Stomach (tissue), 9 donors: ENCODE measurements around the gene ARL10. TPM values are rescaled to one million over a fixed set of nuclear protein-coding genes. Genes with fewer than 3 reads are reported as not detected.

Source experiments
- DNase-seq, 2 donors: peaks; one replicate each; pipeline versions ENCODE4 v3.0.0 to v3.0.0-alpha.2; 2013 to 2019
- H3K27ac ChIP-seq, 5 donors: fragments of 200-600 bp in 4 of 5; sonication (generic) in 4 of 5; one replicate each; pipeline ENCODE4 v1.5.1; 2013 to 2019; ENCODE audit warnings: mild to moderate bottlenecking in 1 of 5, moderate library complexity in 1 of 5
- H3K27me3 ChIP-seq, 3 donors: fragments of 200-600 bp; sonication (generic); one replicate each; pipeline ENCODE4 v1.5.1; 2017 to 2019; ENCODE audit warnings: mixed run types in 1 of 3
- H3K36me3 ChIP-seq, 4 donors: fragments of 200-600 bp; sonication (generic); 1 replicate in 3 of 4; 2 replicates in 1 of 4; pipeline ENCODE4 v1.5.1; 2016 to 2019
- H3K4me1 ChIP-seq, 4 donors: fragments of 200-600 bp; sonication (generic); one replicate each; pipeline ENCODE4 v1.5.1; 2016 to 2019
- H3K4me3 ChIP-seq, 4 donors: fragments of 200-600 bp; sonication (generic) in 3 of 4; one replicate each; pipeline ENCODE4 v1.5.1; 2016 to 2019; ENCODE audit warnings: mild to moderate bottlenecking in 1 of 4
- H3K9me3 ChIP-seq, 4 donors: fragments of 200-600 bp; sonication (generic); one replicate each; pipeline ENCODE4 v1.5.1; 2016 to 2019
- EP300 ChIP-seq: sonication (generic); formaldehyde crosslinking; IDR thresholded peaks from one replicate; pipeline ENCODE4 v1.6.1; 2017; ENCODE audit warnings: antibody characterized with exemption
- POLR2A ChIP-seq, 4 donors: fragments of 450-650 bp; IDR thresholded peaks; one replicate each; pipeline ENCODE4 v1.6.1; 2016; ENCODE audit warnings: antibody characterized with exemption in 4 of 4, control low read depth in 2 of 4, mild to moderate bottlenecking in 1 of 4, moderate library complexity in 1 of 4
- POLR2AphosphoS5 ChIP-seq, 3 donors: sonication (generic); formaldehyde crosslinking; IDR thresholded peaks; one replicate each; pipeline ENCODE4 v1.6.1; 2016; ENCODE audit warnings: antibody characterized with exemption in 3 of 3
- WGBS, 5 donors: extraction: QIAGEN DNeasy Blood & Tissue Kit in 3 of 5; methylation state at CpG; one replicate each; pipeline versions ENCODE4 v1.1.5 to v1.1.7; 2013 to 2018; 5-methylcytosine and 5-hydroxymethylcytosine counted together
- intact Hi-C: fragments of 100-400 bp; cut with DNase I; formaldehyde crosslinking; loops from one replicate; pipeline ENCODE4 v1.15.1; 2023; ENCODE audit warnings: low total_unique reads
- polyA plus RNA-seq, 3 donors: library from polyadenylated mRNA; stranded (reverse); fragments of 200-250 nt; gene quantifications; one replicate each; pipeline ENCODE4 v1.2.3, GENCODE V29; 2013
- total RNA-seq, 5 donors: library from RNA; depleted of rRNA; stranded (reverse); fragments of >200 nt; gene quantifications; one replicate each; pipeline versions ENCODE4 v1.1.0 to v1.2.3, GENCODE V29; 2014 to 2016
- TF ChIP-seq, protein P1 (sequence below), 7 experiments: fragments of 450-650 bp in 4 of 7; fragments of 200-600 bp in 3 of 7; sonication (generic) in 3 of 7; IDR thresholded peaks; one replicate each; pipeline ENCODE4 v1.5.1; 2016 to 2019; ENCODE audit warnings: antibody characterized with exemption in 7 of 7, control low read depth in 2 of 7, mild to moderate bottlenecking in 1 of 7
- donor health status: healthy with polysubstance abuse.
- donor health status: Bipolar disorder and iron deficiency.
- donor health status: healthy.

Gene ARL10
- total and polyA plus RNA-seq, 8 donors: 0.31 to 9.9 (median 3.0) TPM

DNA sequence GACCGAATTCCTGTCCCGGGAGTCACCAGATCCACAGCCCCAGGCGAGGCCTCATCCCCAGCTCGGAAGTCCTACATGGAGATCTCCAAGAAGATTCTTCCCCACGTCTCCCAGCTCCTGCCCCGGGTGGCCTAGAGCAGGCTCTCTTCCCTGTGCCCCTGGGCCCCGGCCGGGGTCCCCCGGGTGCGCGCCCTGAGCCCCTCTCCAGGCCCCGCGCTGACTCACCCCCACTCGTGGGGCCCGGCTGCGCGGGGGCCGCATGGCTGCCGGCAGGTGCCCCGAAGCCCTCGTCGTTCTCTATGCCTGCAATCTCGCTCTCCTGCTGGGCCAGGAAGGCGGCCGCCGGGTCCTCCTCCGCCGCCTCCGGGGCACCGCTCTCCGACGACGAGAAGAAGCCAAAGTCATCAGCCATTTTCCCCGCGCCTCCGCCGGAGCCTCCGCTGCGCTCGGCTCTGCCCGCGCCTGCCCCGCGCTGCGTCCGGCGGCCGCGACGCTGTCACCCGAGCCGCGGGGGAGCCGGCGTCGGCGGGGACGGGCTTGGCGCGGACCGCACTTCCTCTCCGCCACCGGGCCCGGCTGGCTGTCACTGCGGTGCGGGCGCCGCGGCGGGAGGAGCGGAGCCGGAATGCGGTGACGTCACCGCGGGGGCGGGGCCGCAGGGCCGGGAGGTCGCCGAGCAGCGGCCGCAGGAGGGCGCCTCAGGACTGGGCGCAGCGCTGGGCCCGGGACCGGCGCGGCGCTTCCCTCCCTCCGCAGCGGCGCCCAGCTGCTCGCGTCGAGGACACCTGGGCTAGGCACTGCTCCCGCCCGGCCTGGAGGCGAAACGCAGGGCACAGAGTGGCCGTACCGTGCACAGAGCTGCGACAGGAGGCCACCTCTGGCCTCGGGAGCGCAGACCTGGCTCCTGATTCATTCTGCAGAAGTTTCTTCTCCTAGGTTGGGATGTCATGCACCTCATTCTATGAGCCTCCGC is 51.0 kb downstream of the ARL10 start, which contains the start of gene CLTB:
TSS of gene CLTB (minus strand) at position 588 of the 973 bp plus-strand sequence. CDS start at position 412, 176 bp downstream.
- Histone ChIP-seq H3K27ac (peak within 1 kb of the TSS; percentile 93 to 96 (median 94)), H3K9me3 (no peaks in the 10 kb centered on the region), H3K4me3 (peak within 1 kb of the TSS; percentile 84 to 99 (median 94)), H3K36me3 (peaks cover 0 to 2% (median 0%) of the 10 kb centered on the region in 4 donors), H3K4me1 (peaks cover 49 to 56% (median 52%) of the 10 kb centered on the region in 4 donors), H3K27me3 (no peaks in the 10 kb centered on the region)
- peak; percentile 44 to 95 (median 89) for TF ChIP-seq POLR2AphosphoS5 (IDR thresholded peaks at IDR 0.05)
- no peak for TF ChIP-seq EP300
- TF ChIP-seq, protein P1, sequence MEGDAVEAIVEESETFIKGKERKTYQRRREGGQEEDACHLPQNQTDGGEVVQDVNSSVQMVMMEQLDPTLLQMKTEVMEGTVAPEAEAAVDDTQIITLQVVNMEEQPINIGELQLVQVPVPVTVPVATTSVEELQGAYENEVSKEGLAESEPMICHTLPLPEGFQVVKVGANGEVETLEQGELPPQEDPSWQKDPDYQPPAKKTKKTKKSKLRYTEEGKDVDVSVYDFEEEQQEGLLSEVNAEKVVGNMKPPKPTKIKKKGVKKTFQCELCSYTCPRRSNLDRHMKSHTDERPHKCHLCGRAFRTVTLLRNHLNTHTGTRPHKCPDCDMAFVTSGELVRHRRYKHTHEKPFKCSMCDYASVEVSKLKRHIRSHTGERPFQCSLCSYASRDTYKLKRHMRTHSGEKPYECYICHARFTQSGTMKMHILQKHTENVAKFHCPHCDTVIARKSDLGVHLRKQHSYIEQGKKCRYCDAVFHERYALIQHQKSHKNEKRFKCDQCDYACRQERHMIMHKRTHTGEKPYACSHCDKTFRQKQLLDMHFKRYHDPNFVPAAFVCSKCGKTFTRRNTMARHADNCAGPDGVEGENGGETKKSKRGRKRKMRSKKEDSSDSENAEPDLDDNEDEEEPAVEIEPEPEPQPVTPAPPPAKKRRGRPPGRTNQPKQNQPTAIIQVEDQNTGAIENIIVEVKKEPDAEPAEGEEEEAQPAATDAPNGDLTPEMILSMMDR (IDR thresholded peaks at IDR 0.05): peak in 5 of 7 experiments; percentile 26 to 92 (median 68)
- no peak for TF ChIP-seq POLR2A (IDR thresholded peaks at IDR 0.05)
- intact Hi-C loops: no loop called here
- WGBS, 5 donors: 1 to 3% (median 1%) methylated on average over 41 to 107 of the region's 107 CpGs
- DNase-seq: peak; percentile 96 to 97

DNA sequence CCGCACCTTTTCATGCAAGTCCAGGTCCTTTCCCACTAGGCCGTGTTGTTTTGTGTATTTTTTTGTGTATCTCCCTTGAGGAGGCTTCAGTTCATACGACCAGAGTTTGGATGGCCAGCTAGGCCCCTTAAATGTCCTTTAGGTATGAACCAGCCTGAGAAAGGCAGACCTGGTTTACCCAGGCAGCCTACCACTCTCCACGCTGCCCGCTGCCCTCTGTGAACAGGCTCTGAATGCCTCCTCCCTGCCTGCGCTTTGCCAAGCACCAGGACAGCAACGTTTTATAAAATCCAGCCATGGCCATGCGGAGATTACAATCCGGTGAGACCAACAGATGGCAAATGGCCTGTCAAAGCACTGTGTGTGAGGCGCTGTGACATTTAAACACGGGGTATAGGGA is 51.7 kb downstream of the ARL10 start:
- Histone ChIP-seq H3K9me3 (no peaks in the 10 kb centered on the region), H3K27me3 (no peaks in the 10 kb centered on the region), H3K27ac (peak overlapping the region in 4 of 5 donors; percentile 79 to 96 (median 95)), H3K4me3 (peak overlapping the region; percentile 84 to 99 (median 94)), H3K36me3 (no peaks in the 10 kb centered on the region), H3K4me1 (peaks cover 45 to 49% (median 47%) of the 10 kb centered on the region in 4 donors)
- intact Hi-C loops: no loop called here
- TF ChIP-seq, protein P1 (IDR thresholded peaks at IDR 0.05): no peak
- TF ChIP-seq POLR2AphosphoS5 (IDR thresholded peaks at IDR 0.05) (no peak), POLR2A (IDR thresholded peaks at IDR 0.05) (no peak), EP300 (no peak)
- DNase-seq: peak in 1 of 2 donors; percentile 12
- WGBS, 5 donors: 81 to 89% (median 86%) methylated on average over 11 of the region's 11 CpGs

DNA sequence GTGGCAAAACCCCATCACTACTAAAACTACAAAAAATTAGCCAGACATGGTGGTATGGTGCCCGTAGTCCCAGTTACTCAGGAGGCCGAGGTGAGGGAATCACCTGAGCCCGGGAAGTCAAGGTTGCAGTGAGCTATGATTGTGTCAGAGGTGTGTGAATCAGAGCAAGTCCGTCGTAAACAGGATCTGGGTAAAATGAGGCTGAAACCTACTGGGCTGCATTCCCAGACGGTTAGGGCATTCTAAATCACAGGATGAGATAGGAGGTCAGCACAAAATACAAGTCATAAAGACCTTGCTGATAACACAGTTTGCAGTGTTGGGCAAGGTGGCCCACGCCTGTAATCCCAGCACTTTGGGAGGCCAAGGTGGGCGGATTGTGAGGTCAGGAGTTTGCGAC is 53.0 kb downstream of the ARL10 start:
- no peaks in the 10 kb centered on the region for H3K27me3 ChIP-seq
- H3K4me3 ChIP-seq: no peak overlapping the region
- H3K27ac ChIP-seq: no peak overlapping the region
- H3K9me3 ChIP-seq: no peaks in the 10 kb centered on the region
- intact Hi-C loops: no loop called here
- peaks cover 33 to 37% (median 35%) of the 10 kb centered on the region in 4 donors for H3K4me1 ChIP-seq
- WGBS, 5 donors: 40 to 74% (median 57%) methylated on average over 9 of the region's 9 CpGs
- no peak for TF ChIP-seq POLR2A (IDR thresholded peaks at IDR 0.05)
- TF ChIP-seq POLR2AphosphoS5 (IDR thresholded peaks at IDR 0.05): peak in 1 of 3 donors; percentile 40
- DNase-seq: peak; percentile 41 to 71
- no peaks in the 10 kb centered on the region for H3K36me3 ChIP-seq

DNA sequence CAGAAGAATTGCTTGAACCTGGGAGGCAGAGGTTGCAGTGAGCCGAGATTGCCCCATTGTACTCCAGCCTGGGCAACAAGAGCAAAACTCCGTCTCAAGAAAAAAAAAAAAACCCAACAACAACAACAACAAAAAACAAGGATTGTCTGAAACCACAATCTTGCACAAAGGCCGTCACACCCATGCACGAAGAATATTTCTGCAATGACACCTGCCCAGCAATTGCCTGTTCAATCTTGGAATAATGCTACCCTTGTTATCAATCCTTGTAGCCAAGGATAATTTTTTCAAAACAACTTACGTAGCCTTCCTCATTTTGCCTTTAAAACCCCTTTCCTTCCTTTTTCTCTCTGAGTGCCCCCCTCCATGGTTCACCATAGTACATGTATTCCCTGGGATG is 54.8 kb downstream of the ARL10 start:
- 90 to 95% (median 94%) methylated on average over 5 of the region's 5 CpGs for WGBS, 5 donors
- Histone ChIP-seq H3K4me1 (peaks cover 15 to 24% (median 18%) of the 10 kb centered on the region in 4 donors), H3K27ac (no peak overlapping the region), H3K4me3 (no peak overlapping the region), H3K36me3 (no peaks in the 10 kb centered on the region), H3K27me3 (no peaks in the 10 kb centered on the region), H3K9me3 (no peaks in the 10 kb centered on the region)
- TF ChIP-seq, protein P1 (IDR thresholded peaks at IDR 0.05): no peak
- TF ChIP-seq POLR2AphosphoS5 (IDR thresholded peaks at IDR 0.05): no peak
- no peak for TF ChIP-seq EP300
- no peak for TF ChIP-seq POLR2A (IDR thresholded peaks at IDR 0.05)
- intact Hi-C loops: no loop called here
- DNase-seq: no peak
